GM23338 (cell line): ENCODE results near the gene ANKRD44. TPM values are rescaled to one million over a fixed set of nuclear protein-coding genes. Genes with fewer than 3 reads are reported as not detected.

ENCODE experiments used
- ATAC-seq: fragments of 200-7000 bp; cut with Tn5 transposase; 3 replicates; pipeline ENCODE4 v1.9.1; 2020
- DNase-seq: peaks from one replicate; pipeline ENCODE4 v3.0.0-alpha.2; 2015; ENCODE audit warnings: low spot score
- H2AFZ ChIP-seq: fragments of 200-600 bp; sonication (generic); 2 replicates; pipeline ENCODE4 v1.8.0; 2016; ENCODE audit warnings: antibody characterized with exemption, mild to moderate bottlenecking, moderate library complexity
- H3F3A ChIP-seq: fragments of 200-600 bp; sonication (generic); replicated peaks from 2 replicates; pipeline ENCODE4 v1.8.0; 2017; ENCODE audit warnings: antibody characterized with exemption, mixed run types, low read depth
- H3K27ac ChIP-seq: fragments of 200-600 bp; sonication (generic); 2 replicates; pipeline ENCODE4 v1.6.1; 2016; ENCODE audit warnings: low read depth
- H3K27me3 ChIP-seq: fragments of 200-600 bp; sonication (generic); 2 replicates; pipeline ENCODE4 v1.8.0; 2016; ENCODE audit warnings: mild to moderate bottlenecking, mixed run types, moderate library complexity; ENCODE audit not compliant: insufficient read depth
- H3K36me3 ChIP-seq: fragments of 200-600 bp; sonication (generic); 2 replicates; pipeline ENCODE4 v1.8.0; 2016; ENCODE audit warnings: mild to moderate bottlenecking; ENCODE audit not compliant: insufficient read depth
- H3K4me1 ChIP-seq: fragments of 200-600 bp; sonication (generic); 2 replicates; pipeline ENCODE4 v1.8.0; 2016; ENCODE audit warnings: mild to moderate bottlenecking, moderate library complexity; ENCODE audit not compliant: insufficient read depth
- H3K4me2 ChIP-seq: fragments of 200-600 bp; sonication (generic); 2 replicates; pipeline ENCODE4 v1.7.1; 2017; ENCODE audit warnings: mixed run types
- H3K4me3 ChIP-seq: fragments of 200-600 bp; sonication (generic); 2 replicates; pipeline ENCODE4 v1.6.1; 2016; ENCODE audit warnings: mixed run types
- H3K79me2 ChIP-seq: fragments of 200-600 bp; sonication (generic); replicated peaks from 2 replicates; pipeline ENCODE4 v1.8.0; 2017; ENCODE audit warnings: mild to moderate bottlenecking; ENCODE audit not compliant: insufficient read depth
- H3K9me2 ChIP-seq: fragments of 200-600 bp; sonication (generic); 2 replicates; pipeline ENCODE4 v1.8.0; 2017; ENCODE audit not compliant: insufficient read depth
- H4K20me1 ChIP-seq: fragments of 200-600 bp; sonication (generic); replicated peaks from 2 replicates; pipeline ENCODE4 v1.8.0; 2017; ENCODE audit warnings: mild to moderate bottlenecking; ENCODE audit not compliant: insufficient read depth
- H3K27ac Mint-ChIP-seq: 2 replicates; pipeline ENCODE4 v1.8.0; 2020; ENCODE audit warnings: inconsistent platforms, mild to moderate bottlenecking, moderate library complexity, mixed read lengths
- H3K27me3 Mint-ChIP-seq: 3 replicates; pipeline ENCODE4 v1.8.0; 2022; ENCODE audit warnings: low read depth, mild to moderate bottlenecking, moderate library complexity, mixed read lengths, inconsistent platforms; ENCODE audit not compliant: insufficient read depth, poor library complexity
- H3K36me3 Mint-ChIP-seq: 3 replicates; pipeline ENCODE4 v1.8.0; 2021; ENCODE audit warnings: low read depth, mild to moderate bottlenecking, inconsistent platforms, moderate library complexity, mixed read lengths
- H3K4me1 Mint-ChIP-seq: 3 replicates; pipeline ENCODE4 v1.8.0; 2020; ENCODE audit warnings: mild to moderate bottlenecking, inconsistent platforms, mixed read lengths
- H3K4me3 Mint-ChIP-seq: 3 replicates; pipeline ENCODE4 v1.8.0; 2021; ENCODE audit warnings: moderate library complexity, mild to moderate bottlenecking, inconsistent platforms, mixed read lengths
- H3K9me3 Mint-ChIP-seq: 3 replicates; pipeline ENCODE4 v1.8.0; 2020; ENCODE audit warnings: moderate library complexity, mild to moderate bottlenecking, inconsistent platforms, mixed read lengths
- CREB1 ChIP-seq: fragments of 250-450 bp; sonication (Bioruptor Pico); IDR thresholded peaks from 2 replicates; pipeline ENCODE4 v1.5.0; 2020; ENCODE audit warnings: low read depth, mild to moderate bottlenecking, moderate library complexity
- CTCF ChIP-seq, 2 experiments: fragments of 200-600 bp in 1 of 2; sonication (generic) in 1 of 2; conservative IDR thresholded peaks; 2 replicates each; pipeline versions ENCODE4 v1.5.1 to v1.6.1; 2016 to 2017; ENCODE audit warnings: antibody characterized with exemption in 2 of 2, low read depth in 2 of 2, mild to moderate bottlenecking in 2 of 2, moderate library complexity in 1 of 2
- EZH2 ChIP-seq: fragments of 200-600 bp; sonication (generic); IDR thresholded peaks from one replicate; pipeline ENCODE4 v1.8.0; 2017; ENCODE audit warnings: antibody characterized with exemption, mild to moderate bottlenecking, low read depth; ENCODE audit not compliant: unreplicated experiment
- NANOG ChIP-seq: IDR thresholded peaks from 2 replicates; pipeline ENCODE4 v1.6.1; 2016; ENCODE audit warnings: antibody characterized with exemption, borderline replicate concordance
- POLR2AphosphoS5 ChIP-seq: IDR thresholded peaks from 2 replicates; pipeline ENCODE4 v1.6.1; 2016; ENCODE audit warnings: antibody characterized with exemption, low read depth
- STAT1 ChIP-seq: IDR thresholded peaks from one replicate; pipeline ENCODE4 v1.6.1; 2016; ENCODE audit warnings: antibody characterized with exemption; ENCODE audit not compliant: unreplicated experiment
- ZNF114 ChIP-seq: fragments of 250-450 bp; sonication (Bioruptor Pico); IDR thresholded peaks from 2 replicates; pipeline ENCODE4 v1.5.0; 2020; ENCODE audit warnings: mild to moderate bottlenecking, moderate library complexity
- ZNF331 ChIP-seq: fragments of 250-450 bp; sonication (Bioruptor Pico); IDR thresholded peaks from 2 replicates; pipeline ENCODE4 v1.5.0; 2020; ENCODE audit warnings: low read depth, mild to moderate bottlenecking, moderate library complexity
- ZNF462 ChIP-seq: fragments of 250-450 bp; sonication (Bioruptor Pico); IDR thresholded peaks from 2 replicates; pipeline ENCODE4 v1.5.0; 2020; ENCODE audit warnings: mild to moderate bottlenecking, moderate library complexity
- long read RNA-seq: library from polyadenylated mRNA; unstranded; transcript quantifications from one replicate; pipeline ENCODE4 v2.0.0, GENCODE V29; 2020; ENCODE audit not compliant: unreplicated experiment
- polyA plus RNA-seq: library from polyadenylated mRNA; unstranded; fragments of >200 nt; fragmentation: Nextera tagmentation; extraction: Ambion mirVana; gene quantifications from 2 replicates; pipeline ENCODE4 v1.2.1, GENCODE V29; 2016
- total RNA-seq: library from RNA; depleted of rRNA; stranded (reverse); fragments of >200 nt; shearing (Covaris generic); gene quantifications from 2 replicates; pipeline ENCODE4 v1.2.3, GENCODE V29; 2014; rRNA removed
- TF ChIP-seq, protein P1 (sequence below): IDR thresholded peaks from one replicate; pipeline ENCODE4 v1.6.1; 2018; ENCODE audit warnings: antibody characterized with exemption; ENCODE audit not compliant: unreplicated experiment

ANKRD44 gene
- total RNA-seq (0.56 and 1.7 TPM in 2 replicates), polyA plus RNA-seq (0.37 and 0.44 TPM in 2 replicates)
- long read RNA-seq = 0 reads

- peak within 1 kb of the TSS; percentile 85 for H3K4me3 Mint-ChIP-seq
- Histone ChIP-seq H3K4me1 (peaks cover 13% of the 10 kb centered on the region), H3K79me2 (no peaks in the 10 kb centered on the region), H3K36me3 (no peaks in the 10 kb centered on the region), H3K4me3 (peak within 1 kb of the TSS; percentile 84), H4K20me1 (peaks cover 5% of the 10 kb centered on the region; the same call in 1 of the 2 replicates), H3K4me2 (peak within 1 kb of the TSS; percentile 97), H2AFZ (peak within 1 kb of the TSS; percentile 98), H3K27me3 (peaks cover 42% of the 10 kb centered on the region), H3F3A (no peaks in the 10 kb centered on the region; the same call in 1 of the 2 replicates), H3K27ac (no peak within 1 kb of the TSS), H3K9me2 (no peaks in the 10 kb centered on the region)
- ATAC-seq (peak; percentile 87), DNase-seq (peak; percentile 83)
- no peaks in the 10 kb centered on the region for H3K9me3 Mint-ChIP-seq
- TF ChIP-seq, protein P1, sequence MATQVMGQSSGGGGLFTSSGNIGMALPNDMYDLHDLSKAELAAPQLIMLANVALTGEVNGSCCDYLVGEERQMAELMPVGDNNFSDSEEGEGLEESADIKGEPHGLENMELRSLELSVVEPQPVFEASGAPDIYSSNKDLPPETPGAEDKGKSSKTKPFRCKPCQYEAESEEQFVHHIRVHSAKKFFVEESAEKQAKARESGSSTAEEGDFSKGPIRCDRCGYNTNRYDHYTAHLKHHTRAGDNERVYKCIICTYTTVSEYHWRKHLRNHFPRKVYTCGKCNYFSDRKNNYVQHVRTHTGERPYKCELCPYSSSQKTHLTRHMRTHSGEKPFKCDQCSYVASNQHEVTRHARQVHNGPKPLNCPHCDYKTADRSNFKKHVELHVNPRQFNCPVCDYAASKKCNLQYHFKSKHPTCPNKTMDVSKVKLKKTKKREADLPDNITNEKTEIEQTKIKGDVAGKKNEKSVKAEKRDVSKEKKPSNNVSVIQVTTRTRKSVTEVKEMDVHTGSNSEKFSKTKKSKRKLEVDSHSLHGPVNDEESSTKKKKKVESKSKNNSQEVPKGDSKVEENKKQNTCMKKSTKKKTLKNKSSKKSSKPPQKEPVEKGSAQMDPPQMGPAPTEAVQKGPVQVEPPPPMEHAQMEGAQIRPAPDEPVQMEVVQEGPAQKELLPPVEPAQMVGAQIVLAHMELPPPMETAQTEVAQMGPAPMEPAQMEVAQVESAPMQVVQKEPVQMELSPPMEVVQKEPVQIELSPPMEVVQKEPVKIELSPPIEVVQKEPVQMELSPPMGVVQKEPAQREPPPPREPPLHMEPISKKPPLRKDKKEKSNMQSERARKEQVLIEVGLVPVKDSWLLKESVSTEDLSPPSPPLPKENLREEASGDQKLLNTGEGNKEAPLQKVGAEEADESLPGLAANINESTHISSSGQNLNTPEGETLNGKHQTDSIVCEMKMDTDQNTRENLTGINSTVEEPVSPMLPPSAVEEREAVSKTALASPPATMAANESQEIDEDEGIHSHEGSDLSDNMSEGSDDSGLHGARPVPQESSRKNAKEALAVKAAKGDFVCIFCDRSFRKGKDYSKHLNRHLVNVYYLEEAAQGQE = no peak
- 0 out of 2 replicates have a peak, but pooled peaks have one; percentile 9 for TF ChIP-seq CREB1
- TF ChIP-seq POLR2AphosphoS5 = no peak; the same call in 1 of the 2 replicates
- no peak for TF ChIP-seq NANOG
- TF ChIP-seq ZNF331 (CRISPR knock-in tag) = no peak
- no peak for TF ChIP-seq STAT1
- TF ChIP-seq ZNF462 = no peak
- TF ChIP-seq EZH2 = no peak
- peak in 1 of 2 experiments; percentile 46; a peak in 2 of 4 replicates for TF ChIP-seq CTCF (conservative IDR thresholded peaks at IDR 0.05; ENCODE audit: low read depth in 2 of 2)
- TF ChIP-seq ZNF114 (CRISPR knock-in tag) = no peak
- H3K4me1 Mint-ChIP-seq = peaks cover 13% of the 10 kb centered on the region
- H3K27ac Mint-ChIP-seq = no peak within 1 kb of the TSS; the same call in 1 of the 2 replicates
- no peaks in the 10 kb centered on the region for H3K36me3 Mint-ChIP-seq
- peaks cover 32% of the 10 kb centered on the region for H3K27me3 Mint-ChIP-seq
Observed at GRCh38 chr2:197310271-197310985, at the start of gene ANKRD44. ANKRD44 (minus strand) TSS chr2:197310780; CDS start chr2:197310604, 176 bp downstream.
